GM18526 (cell line): ENCODE measurements around the gene HES7.

ENCODE experiments used
- POLR2A ChIP-seq: IDR thresholded peaks from 3 replicates; pipeline ENCODE4 v1.6.1; 2011; ENCODE audit not compliant: insufficient read length; ENCODE audit errors: extremely low read depth

HES7 gene

DNA sequence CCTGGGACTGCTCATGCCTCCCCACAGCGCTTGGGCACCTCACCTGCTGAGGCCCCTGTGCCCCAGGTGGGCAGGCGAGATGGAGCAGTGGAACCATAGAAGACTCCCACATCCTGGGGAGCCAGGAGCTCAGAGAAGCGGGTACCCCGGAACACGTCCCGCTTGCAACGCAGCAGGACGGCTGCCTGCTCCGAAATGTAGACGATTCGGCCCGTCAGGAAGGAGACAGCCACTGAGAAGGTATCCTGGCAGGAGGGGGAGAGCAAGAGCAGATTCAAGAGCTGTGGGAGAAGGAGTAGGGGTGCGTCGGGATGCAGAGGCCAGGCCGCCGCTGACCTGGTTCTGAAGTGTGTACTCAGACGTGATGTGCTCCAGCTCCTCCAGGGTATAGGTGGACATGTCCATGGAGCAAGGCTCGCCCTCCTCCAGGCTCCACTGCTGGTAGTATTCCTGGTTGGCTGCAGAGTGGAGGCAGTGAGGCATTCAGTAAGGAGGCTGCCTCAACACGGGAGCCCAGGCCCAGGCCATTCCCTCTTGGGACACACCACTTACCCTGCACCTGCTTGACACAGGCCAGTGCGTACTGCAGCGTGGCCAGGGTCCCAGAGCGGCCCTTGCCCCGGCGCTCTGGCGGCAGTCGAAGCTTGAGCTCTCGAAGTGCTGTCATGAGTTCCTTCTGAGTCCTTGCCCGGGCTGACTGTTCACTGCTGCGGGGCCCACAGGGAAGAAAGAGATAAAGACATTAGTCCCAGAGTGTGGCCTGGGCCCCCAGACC lies 25.7 kb upstream of the HES7 start:
- no peak for TF ChIP-seq POLR2A

DNA sequence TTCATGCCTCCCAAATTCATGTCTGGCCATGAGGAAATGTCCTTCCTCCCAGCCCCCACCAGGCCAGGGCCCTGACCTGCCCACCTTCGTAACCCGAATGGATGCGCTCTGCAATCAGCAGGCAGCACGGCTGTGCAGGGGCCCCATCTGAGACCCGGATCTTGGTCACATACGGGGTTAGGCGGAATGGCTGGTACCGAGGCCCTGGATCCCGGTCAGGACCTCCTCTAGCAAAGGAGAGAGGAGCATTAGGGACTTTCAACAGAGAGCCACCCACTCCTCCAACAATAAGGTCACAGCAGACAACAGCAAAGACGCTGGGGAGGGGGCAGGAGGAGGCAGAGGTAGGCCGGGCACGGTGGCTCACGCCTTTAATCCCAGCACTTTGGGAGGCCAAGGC lies 24.7 kb upstream of the HES7 start:
- no peak for TF ChIP-seq POLR2A

DNA sequence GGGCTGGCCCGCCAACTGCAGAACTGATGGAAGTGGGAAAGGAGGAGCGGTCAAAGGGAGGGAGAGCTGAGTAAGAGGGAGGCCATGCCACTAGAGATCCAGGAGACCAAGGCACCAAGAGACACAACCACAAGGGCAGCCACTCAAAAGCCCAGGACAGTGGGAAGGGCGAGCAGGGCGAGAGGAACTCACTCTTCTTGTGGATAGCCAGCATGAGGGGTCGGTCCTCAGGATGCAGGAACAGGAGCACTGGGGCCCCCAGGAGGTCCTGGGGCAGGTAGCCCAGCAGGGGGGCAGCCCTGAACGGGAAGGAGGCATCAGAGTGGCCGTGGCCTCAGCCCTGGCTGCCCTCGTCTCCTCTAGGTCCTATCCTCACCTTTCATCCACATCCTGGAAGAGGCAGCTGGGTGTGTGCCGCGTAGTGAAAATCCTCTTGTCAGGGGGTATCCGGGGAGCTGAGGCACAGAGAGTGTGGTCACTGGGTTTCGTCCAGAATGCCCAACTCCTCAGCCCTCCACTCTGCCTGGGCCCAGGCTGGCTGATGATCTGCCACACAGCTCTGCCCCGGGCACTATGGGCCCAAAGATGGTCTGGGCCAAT lies 24.0 kb upstream of the HES7 start:
- no peak for TF ChIP-seq POLR2A

DNA sequence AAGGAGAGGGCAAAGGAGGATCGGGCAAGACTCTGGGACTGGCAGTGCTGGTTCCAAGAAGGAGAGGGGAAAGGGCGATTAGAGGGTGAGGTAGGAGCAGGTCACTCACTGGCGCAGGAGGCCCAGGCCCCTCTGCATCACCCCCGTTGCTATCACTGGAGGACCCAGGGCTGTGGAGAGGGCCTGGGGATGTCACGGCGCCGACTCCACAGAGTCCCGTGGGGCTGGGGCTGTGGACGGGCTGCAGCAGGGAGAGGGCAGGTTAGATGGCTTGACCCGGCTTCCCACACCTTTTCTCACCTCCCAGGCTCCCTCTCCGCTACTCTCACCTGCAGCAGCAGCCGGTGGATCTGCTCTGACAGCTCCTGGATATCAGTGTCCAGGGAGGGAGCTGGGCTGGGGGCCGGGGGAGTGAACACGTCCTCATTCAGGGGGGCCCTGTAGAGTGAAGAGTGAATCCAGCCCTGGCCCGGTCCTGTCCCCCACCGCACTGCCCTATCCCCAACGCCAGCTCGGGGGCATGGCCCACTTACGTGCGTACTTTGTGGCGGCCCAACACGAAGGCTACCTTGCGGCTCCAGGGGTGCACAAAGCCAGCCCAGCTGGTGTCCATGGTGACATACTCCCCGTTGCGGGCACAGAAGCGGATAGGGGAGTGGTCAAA lies 23.4 kb upstream of the HES7 start:
- TF ChIP-seq POLR2A: no peak

DNA sequence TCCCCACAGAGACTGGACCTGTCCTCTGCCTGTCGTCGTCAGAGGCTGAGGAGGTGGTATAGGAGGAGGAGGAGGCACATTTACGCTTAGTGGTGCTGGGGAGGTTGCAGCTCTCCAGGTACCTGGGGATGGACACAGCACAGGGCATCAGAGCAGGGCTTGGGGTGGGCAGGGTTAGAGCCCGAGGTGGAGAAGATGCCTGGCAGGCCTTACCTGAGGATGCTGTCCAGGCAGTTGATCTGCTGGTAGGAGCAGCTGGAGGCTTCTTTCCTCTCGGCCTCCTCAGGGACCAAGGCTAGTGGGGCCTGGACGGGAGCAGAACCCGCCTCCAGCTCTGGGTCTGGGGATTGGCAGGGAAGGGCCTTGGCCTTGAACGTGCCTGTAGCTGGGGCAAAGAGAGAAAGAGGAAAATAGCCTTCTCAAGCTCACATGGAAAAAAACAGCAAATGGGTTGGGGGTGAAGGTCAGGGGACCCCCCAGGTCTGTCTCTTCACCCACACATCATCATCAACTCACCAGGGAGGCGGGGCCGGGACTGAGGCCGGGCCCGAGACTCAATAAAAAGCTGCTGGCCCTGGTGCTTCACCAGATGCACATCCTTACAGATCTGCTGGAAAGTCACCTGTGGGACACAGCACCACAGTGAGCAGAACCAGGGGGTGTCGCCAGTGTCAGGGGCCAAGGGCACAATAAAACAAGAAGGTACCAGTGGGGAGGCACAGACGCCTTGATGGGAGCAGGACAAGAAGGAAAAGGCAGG lies 22.7 kb upstream of the HES7 start:
- TF ChIP-seq POLR2A: no peak

DNA sequence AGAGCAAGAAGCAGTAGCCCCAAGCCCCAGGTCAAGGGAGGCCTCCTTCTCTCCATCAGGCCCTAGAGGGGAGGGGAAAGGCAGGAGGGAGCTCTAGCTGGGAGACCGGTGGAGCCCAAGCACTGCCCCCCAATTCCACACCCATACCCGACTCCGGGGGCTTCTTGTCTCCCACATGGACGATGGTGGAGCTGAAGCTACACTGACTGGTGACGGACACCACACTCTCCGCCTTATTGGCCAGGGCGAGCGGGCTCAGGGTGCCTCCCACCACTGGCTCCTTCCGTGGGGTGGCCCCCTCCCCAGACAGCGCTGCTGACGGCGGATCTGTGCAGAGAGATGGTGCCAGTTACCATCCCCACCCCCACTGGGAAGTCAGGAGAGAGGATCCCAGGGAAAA lies 21.9 kb upstream of the HES7 start:
- TF ChIP-seq POLR2A: no peak

DNA sequence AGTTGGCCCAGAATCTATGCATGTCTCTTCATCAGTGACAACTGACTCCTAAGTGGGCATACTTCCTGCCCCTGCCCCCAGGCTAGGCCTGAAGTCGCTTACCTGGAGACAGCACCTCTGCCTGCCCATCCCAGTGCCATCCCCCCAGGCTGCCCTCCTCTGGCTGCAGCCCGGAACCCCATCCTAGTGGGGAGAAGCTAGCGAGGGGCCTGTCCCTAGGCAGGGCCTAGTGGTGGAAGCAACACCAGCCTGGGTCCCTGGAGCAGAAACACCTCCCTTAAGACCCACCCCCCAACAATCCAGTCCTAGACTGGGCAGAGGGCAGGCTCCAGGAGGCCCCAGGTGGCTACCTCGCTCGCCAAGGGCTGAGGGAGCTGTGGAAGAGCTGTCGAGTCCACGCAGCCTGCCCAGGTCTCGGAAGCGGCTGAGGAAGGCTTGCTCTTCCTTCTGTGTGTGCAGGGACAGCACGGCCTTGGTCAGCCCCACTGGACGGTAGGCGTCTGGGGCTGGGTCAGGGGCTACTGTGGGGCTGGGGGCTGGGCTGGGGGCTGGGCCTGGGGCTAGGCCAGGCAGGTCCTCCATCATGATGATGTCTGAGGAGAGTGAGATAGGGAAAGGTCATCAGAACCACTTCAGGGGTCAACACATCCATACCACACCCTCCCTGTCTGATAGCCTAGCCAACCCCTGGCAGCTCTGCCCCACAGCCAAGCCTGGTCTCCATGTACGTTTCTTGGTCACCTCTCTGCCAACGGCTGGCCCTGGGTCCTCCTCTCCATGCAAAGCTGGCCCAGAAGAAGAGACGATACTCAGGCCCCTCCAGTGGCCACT lies 20.7 kb upstream of the HES7 start:
- TF ChIP-seq POLR2A: no peak

DNA sequence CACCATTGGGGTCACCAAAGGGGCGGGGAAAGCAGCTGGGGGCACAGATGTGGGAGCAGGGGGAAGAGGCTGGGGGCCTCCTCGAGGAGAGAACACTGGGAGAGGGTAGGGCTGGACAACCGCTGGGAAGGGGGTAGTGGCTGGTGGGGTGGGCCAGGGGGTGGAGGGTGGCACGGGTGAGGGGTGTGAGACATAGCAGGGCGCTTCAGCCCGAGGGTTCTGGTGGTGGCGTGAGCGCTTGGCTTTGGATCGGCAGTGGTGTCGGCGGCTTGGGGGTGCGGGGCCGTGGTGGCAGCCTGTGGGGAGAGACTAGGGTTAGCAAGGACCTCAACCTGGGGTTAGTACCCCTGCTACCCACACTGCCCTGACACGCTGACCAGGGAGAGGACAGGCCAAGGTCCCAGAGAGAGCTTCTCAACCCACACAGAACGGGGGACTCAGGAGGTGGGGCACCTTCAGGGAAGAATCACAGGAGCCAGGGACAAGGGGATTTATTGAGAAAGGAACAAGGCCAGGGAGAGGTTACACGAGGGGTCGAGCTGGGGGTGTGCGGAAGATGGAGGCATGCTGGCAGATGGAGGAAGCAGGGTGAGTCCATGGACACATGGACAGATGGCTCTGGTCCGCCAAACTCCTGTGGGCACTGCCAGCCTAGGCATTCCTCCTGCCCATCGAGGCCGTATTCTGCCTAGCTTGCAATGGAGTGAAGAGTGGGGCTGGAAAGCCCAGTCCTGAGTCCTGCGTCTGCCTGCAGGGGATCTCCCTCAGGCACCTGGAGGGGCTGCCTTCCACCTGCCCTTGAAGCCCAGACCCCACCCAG lies 19.9 kb upstream of the HES7 start:
- TF ChIP-seq POLR2A: no peak

DNA sequence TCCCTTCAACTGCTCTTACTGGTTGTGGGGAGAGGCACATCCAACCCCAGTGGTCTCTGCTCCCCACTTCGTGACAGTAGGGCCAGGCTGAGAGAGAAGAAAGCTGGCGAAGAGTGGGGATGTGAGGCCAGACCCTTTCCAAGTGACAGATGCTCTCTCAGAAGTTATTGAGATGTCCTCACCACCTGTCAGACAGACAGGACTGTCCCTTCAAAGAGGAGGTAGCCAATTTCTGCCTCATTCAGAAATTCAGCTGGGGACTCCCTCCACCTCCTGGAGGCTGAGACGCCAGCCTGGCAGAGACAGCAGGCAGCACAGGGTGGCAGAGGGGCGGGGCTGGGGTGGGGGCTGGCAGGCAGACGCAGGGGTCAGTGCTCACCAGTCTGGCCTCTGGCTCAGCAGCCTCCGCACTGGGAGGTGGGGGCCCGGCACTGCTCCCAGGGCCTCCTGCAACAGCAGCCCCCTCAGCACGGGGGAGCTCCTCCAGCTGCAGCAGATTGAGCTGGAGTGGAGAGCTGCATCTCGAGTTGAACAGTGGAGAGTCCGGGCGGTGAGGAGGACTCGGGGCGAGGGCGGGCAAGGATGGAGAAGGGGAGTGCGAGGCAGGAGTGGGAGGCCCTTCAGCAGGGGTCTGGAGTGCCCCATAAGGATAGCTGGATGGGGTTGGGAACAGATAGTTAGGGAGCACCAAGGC lies 19.1 kb upstream of the HES7 start:
- no peak for TF ChIP-seq POLR2A

DNA sequence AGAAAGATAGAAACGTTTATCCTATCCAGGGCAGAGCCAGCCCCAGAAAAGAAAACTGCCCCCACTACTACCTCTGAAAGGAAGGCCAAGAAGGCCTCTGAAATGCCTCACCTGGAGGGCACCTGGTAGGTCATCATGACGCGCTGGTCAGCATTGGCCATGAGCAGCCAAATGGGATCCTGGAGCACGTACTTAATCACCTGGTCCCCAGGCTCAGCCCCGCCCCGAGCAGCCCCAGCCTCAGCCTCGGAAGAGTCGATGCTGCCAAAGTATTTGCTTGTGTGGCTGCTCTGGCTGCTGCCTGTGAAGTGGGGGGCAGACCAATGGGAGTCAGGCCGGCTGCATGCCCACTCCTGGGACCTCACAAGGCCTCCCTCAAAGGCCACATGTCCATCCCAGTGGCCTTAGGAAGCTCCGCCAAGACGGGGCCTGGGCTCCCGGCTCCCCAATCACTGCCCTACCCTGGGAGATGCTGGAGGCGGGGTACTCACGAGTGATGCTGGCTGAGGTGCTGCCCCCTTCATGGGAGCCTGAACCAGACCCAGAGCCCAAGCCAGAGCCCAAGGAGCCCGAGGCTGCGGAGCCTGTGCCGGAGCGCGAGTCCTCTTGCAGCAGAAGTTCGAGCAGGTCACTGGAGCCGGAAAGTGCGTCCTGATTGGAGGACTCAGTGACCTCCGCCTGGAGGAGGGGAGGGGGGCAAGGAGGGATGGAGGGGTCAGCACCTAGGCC lies 18.4 kb upstream of the HES7 start:
- TF ChIP-seq POLR2A: no peak

DNA sequence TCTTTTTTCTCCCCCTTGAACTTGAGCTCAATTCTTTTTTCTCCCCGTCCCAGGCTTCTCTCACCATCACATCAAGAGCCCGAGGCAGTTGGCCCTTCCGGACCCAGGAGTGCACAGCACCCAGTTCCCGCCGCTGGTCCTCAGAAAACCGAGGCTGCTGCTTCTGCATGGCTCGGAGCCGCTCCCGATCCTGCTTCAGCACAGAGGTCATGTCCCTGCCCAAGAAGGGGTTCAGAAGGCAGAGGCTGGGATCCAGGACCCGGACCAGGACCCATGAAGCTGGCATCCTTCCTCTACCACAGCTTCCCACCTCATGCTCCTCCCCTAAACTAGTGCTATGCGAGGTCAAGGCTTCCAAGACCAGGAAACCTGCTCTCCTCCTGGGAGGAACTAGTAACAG lies 17.8 kb upstream of the HES7 start:
- no peak for TF ChIP-seq POLR2A

DNA sequence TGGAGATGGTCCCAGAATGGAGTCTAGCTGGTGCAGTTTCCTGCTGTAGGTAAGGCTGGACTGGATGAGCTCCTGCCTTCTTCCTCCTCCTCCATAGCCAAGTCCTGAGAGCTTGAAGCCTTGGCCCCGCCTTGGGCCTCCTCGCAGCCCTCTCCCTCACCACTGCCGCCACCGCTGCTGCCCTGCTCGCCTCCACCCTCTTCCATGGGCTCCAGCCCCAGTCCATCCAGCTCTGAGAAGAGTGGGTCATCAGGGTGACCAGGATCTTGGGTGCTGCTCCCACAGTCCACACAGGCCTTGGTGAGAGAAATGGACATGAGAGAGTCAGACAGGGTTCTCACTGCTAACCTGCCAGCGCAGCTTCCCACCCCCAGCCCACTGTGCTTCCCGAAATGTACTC lies 17.1 kb upstream of the HES7 start:
- no peak for TF ChIP-seq POLR2A

DNA sequence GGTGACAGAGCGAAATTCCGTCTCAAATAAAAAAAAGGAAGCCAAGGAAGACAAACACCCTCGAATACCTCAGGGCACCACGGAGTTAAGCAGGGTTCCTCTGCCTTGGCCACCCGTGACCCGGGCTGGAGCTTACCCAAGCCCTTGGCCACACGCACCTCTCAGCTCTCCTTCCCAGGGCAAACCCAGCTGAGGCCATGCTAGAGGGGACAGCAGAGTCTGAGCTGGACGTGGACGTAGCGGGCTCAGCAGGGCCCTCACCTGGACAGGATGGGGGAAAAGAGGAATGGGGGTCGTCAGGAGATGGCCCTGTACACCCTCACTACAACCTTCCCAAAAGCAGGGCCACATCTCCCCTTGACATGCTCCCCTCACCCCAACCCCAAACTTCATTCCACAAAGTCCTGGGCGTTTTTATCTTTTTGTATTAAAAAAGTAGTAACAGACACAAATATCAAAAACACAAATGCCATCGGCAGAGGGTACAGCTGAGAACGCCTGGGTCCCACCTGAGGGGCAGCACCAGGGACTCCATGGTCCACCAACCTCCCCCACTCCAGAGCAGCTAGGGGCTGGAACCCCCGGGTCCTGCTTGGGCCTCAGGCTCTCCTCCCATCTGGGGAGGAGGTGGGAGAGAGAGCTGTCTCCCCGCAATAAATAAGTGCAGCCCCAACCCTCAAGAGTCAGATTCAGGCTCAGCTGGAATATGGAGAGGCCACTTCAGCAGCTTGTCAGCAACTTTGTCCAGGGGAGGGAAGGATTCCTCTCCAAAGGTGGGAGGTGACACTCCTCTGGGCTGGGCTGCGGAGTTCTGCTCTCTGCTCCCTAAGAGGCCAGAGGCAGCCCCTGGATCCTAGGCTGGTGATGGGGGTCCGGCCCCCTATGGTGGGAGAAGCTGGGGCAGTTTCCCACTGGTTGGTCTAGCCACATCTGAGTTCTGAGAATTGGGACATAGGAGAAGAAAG lies 16.4 kb upstream of the HES7 start:
- no peak for TF ChIP-seq POLR2A
